ENCODE data around the gene UBE2L6. TPM values are rescaled to one million over a fixed set of nuclear protein-coding genes. Genes with fewer than 3 reads are reported as not detected.

UBE2L6 gene
- polyA plus RNA-seq, 1 experiment, result 63.8 TPM

DNA sequence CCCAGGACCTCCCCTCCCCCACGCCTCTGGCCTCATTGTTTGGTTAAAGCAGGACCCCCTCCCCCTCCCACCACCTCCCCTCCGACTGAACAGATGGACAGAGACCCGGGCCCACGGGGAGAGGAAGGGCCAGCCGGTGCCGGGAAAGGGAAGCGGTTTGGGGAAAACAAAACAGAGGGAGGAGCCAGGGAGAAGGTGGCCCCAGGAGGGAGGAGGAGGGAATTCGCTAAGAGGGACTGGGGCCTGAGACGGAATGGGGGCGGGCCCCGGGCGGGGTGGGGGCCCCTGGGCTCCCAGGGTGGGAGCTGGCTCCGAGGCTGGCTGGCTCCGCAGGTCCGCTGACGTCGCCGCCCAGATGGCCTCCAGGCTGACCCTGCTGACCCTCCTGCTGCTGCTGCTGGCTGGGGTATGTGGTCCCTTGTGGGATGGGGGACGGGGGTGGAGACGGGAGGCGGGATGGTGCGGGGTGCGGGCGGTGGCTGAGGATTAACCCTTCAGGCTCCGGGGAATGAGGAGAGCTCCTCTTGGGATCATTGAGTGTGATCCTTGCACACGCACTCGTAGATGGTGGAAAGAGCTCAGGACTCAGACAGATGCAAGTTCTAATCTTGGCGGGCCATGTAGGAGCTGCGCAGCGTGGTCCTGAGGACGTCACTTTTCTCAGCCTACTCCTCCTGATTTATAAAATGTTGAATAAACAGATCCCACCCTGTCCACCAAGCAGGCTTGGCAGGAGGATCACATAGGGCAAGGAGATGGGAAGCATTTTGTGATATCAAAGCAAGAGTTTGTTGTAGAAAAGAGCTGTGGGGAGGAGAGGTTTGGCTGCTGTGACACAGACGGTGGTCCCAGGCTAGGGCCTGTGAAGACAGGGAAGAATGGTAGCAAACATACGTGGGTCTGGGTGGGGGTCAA is 30.7 kb upstream of the UBE2L6 start:
- no peak for DNase-seq (ENCODE audit: low read depth, low spot score)
- CTCF ChIA-PET, result interaction anchor here (1.0 to 4.5 kb wide), 3 partner anchors 30 to 46 kb away, joined by 3 to 33 read pairs (median 16); partner anchors contain the start of gene UBE2L6
- peak overlapping the region; percentile 57 for H3K4me3 ChIP-seq (ENCODE audit: low read depth, low read length)
- H3K27ac ChIP-seq (ENCODE audit: low read depth, low read length), result no peak overlapping the region
- TF ChIP-seq, protein P1, sequence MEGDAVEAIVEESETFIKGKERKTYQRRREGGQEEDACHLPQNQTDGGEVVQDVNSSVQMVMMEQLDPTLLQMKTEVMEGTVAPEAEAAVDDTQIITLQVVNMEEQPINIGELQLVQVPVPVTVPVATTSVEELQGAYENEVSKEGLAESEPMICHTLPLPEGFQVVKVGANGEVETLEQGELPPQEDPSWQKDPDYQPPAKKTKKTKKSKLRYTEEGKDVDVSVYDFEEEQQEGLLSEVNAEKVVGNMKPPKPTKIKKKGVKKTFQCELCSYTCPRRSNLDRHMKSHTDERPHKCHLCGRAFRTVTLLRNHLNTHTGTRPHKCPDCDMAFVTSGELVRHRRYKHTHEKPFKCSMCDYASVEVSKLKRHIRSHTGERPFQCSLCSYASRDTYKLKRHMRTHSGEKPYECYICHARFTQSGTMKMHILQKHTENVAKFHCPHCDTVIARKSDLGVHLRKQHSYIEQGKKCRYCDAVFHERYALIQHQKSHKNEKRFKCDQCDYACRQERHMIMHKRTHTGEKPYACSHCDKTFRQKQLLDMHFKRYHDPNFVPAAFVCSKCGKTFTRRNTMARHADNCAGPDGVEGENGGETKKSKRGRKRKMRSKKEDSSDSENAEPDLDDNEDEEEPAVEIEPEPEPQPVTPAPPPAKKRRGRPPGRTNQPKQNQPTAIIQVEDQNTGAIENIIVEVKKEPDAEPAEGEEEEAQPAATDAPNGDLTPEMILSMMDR (IDR thresholded peaks at IDR 0.05; ENCODE audit: low read depth, low read length), result no peak
- peaks cover 18% of the 10 kb centered on the region for H3K27me3 ChIP-seq (ENCODE audit: control insufficient read depth, insufficient read depth, low read length)
- POLR2A ChIA-PET, result no interaction called here
- no peaks in the 10 kb centered on the region for H3K9me3 ChIP-seq (ENCODE audit: control insufficient read depth, insufficient read depth, low read length)

DNA sequence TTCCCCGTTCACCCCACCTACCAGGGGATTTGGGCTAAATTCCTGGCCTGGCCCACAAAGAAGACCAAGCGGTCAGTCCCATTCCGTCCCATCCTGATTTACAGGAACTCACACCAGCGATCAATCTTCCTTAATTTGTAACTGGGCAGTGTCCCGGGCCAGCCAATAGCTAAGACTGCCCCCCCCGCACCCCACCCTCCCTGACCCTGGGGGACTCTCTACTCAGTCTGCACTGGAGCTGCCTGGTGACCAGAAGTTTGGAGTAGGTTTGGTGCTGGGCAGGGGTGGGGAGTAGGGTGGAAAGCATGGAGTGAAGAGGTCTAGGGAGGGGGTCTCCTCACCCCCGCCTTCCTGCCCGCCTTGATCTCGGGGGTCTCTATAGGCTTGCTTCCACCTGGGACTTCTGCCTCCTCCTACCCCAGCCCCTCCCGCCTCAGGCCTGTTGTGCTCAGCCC is 30.0 kb upstream of the UBE2L6 start, which contains the start of gene SERPING1:
Gene SERPING1 (plus strand): TSS at position 225 of the 455 bp plus-strand sequence. CDS start 586 bp downstream, outside the sequence.
- peaks cover 21% of the 10 kb centered on the region for H3K27me3 ChIP-seq (ENCODE audit: control insufficient read depth, insufficient read depth, low read length)
- ChIA-PET POLR2A (no interaction called here), CTCF (interaction anchor here (2.2 to 4.5 kb wide), 2 partner anchors 30 to 43 kb away, joined by 16 to 33 read pairs; partner anchors contain the start of gene UBE2L6)
- TF ChIP-seq, protein P1 (IDR thresholded peaks at IDR 0.05; ENCODE audit: low read depth, low read length), result no peak
- no peak within 1 kb of the TSS for H3K27ac ChIP-seq (ENCODE audit: low read depth, low read length)
- no peaks in the 10 kb centered on the region for H3K9me3 ChIP-seq (ENCODE audit: control insufficient read depth, insufficient read depth, low read length)
- peak within 1 kb of the TSS; percentile 57 for H3K4me3 ChIP-seq (ENCODE audit: low read depth, low read length)
- DNase-seq (ENCODE audit: low read depth, low spot score), result no peak

DNA sequence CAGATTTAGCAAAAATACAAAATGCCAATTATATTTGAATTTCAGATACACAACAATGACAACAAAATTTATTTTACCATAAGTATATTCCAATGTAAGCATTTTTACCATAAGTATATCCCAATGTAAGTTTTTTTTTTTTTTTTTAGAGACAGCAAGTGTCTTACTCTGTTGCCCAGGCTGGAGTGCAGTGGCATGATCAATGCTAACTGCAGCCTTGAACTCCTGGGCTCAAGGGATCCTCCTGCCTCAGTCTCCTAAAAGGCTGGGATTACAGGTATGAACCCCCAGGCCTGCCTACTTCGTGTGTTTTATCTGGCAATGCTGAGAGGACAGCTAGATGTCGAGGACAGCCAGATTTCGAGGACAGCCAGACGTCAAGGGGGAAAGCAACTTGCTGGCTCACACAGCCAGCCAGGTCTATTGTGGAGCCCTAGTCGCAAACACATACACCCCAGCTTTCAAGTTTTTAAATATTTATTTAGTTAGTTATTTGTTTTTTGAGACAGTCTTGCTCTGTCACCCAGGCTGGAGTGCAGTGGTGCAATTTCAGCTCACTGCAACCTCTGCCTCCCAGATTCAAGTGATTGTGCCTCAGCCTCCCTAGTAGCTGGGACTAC is 28.9 kb upstream of the UBE2L6 start:
- Histone ChIP-seq H3K9me3 (ENCODE audit: control insufficient read depth, insufficient read depth, low read length) (no peaks in the 10 kb centered on the region), H3K4me3 (ENCODE audit: low read depth, low read length) (no peak overlapping the region), H3K27ac (ENCODE audit: low read depth, low read length) (no peak overlapping the region), H3K27me3 (ENCODE audit: control insufficient read depth, insufficient read depth, low read length) (peaks cover 17% of the 10 kb centered on the region)
- no peak for DNase-seq (ENCODE audit: low read depth, low spot score)
- POLR2A ChIA-PET, result no interaction called here
- TF ChIP-seq, protein P1 (IDR thresholded peaks at IDR 0.05; ENCODE audit: low read depth, low read length), result no peak
- CTCF ChIA-PET, result interaction anchor here (1.8 to 4.5 kb wide), 2 partner anchors 44 to 48 kb away, joined by 6 to 33 read pairs; no protein-coding TSS in a partner anchor

DNA sequence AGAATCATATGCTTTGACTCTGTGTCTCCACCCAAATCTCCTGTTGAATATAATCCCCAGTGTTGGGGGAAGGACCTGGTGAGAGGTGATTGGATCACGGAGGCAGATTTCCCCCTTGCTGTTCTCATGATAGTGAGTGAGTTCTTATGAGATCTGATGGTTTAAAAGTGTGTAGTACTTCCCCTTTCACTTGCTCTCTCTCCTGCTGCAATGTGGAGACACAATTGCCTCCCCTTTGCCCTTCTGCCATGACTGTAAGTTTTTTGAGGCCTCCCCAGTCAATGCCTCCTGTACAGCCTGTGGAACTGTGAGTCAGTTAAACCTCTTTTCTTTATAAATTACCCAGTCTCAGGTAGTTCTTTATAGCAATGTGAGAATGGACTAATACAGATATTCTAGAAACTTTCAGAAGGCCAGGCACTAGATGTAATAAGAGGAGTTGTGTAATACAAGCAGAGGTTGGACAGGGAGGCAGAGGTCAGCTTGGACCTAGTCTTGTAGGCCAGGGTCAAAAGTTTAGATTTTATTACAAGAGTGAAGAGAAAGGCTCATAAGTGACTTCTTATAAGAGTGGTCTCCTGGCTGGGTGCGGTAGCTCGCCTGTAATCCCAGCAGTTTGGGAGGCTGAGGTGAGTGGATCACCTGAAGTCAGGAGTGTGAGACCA is 20.7 kb upstream of the UBE2L6 start:
- ChIA-PET POLR2A (no interaction called here), CTCF (interaction anchor here (0.6 kb wide), 1 partner anchor 16 kb away, joined by 4 read pairs; no protein-coding TSS in a partner anchor)
- no peak overlapping the region for H3K4me3 ChIP-seq (ENCODE audit: low read depth, low read length)
- H3K27me3 ChIP-seq (ENCODE audit: control insufficient read depth, insufficient read depth, low read length), result peaks cover 13% of the 10 kb centered on the region
- no peak overlapping the region for H3K27ac ChIP-seq (ENCODE audit: low read depth, low read length)
- TF ChIP-seq, protein P1 (IDR thresholded peaks at IDR 0.05; ENCODE audit: low read depth, low read length), result no peak
- DNase-seq (ENCODE audit: low read depth, low spot score), result no peak
- no peaks in the 10 kb centered on the region for H3K9me3 ChIP-seq (ENCODE audit: control insufficient read depth, insufficient read depth, low read length)
